ENCODE data around the gene SPTBN5.

The SPTBN5 gene

DNA sequence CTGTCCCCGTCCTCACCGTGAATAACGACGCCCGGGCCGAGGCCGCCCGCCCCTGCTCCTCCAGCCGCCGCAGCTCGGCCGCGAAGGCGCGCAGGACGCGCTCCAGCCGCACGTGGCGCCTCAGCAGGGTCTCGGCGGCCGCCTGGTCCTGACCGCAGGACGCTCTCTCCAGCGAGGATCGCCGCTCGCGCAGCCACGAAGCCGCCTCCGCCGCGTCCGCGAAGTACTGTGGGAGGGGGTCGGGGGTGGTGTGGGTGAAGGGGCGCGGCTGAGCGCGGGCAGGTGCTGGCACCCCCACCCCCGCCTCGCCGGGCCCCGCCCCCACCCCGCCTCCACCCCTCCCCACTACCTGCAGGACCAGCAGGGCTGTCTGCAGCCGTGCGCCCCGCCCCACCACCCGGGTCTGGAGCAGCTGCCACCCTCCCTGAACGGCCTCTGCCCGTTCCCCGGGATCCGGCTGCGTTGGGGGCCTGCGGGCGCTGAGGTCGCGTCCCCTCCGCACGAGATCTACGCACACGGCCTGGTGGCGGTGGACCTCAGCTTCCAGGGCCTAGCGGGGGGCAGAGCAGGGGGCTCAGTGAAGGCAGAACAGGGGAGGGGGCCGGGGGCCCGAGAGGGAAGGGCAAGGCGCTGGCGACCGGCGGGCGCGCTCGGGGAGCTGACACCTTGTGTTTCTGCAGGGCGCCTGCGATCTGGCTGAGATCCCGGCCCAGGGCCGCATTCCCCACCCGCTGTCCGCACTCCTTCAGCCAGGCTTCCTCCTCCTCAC is 11.7 kb downstream of the SPTBN5 start:
- TF ChIP-seq FOXP2 (optimal IDR thresholded peaks at IDR 0.05; ENCODE audit: control extremely low read depth, extremely low read length, insufficient read depth) (no peak), EZH2 (IDR thresholded peaks at IDR 0.05) (no peak), POLR2AphosphoS5 (IDR thresholded peaks at IDR 0.05; ENCODE audit: borderline replicate concordance, low read depth, low read length) (no peak)
- no peaks in the 10 kb centered on the region for H3K36me3 ChIP-seq (ENCODE audit: insufficient read depth, low read length)
- no peaks in the 10 kb centered on the region for H3K9me3 ChIP-seq (ENCODE audit: low read depth, low read length)
- DNase-seq (ENCODE audit: low read depth, low spot score) = no peak
- H3K9ac ChIP-seq (ENCODE audit: insufficient read length) = no peak overlapping the region
- H3K4me3 ChIP-seq = no peak overlapping the region
- no peak overlapping the region for H3K27ac ChIP-seq

DNA sequence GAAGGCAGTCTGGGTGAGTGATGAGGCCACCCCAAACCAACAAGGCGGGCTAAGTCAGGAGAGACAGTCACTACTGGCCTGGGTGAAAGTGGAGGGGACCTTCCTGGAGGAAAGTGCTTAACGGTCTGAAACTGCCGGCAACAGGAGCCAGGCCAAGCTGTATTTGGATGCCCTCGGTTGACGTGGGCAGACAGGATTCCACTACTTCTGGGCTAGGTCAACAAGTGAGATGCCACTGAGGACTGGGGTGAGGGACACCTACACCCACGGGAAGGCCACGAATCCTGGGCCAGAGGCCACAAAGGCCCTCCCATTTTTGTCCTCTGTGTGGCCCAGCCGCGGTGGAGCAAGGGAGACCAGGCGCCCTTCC is 12.3 kb downstream of the SPTBN5 start:
- Histone ChIP-seq H3K27ac (no peak overlapping the region), H3K36me3 (ENCODE audit: insufficient read depth, low read length) (no peaks in the 10 kb centered on the region), H3K4me3 (no peak overlapping the region), H3K9ac (ENCODE audit: insufficient read length) (no peak overlapping the region), H3K9me3 (ENCODE audit: low read depth, low read length) (no peaks in the 10 kb centered on the region)
- DNase-seq (ENCODE audit: low read depth, low spot score) = no peak
- no peak for TF ChIP-seq EZH2 (IDR thresholded peaks at IDR 0.05)
- TF ChIP-seq FOXP2 (optimal IDR thresholded peaks at IDR 0.05; ENCODE audit: control extremely low read depth, extremely low read length, insufficient read depth) = no peak
- TF ChIP-seq POLR2AphosphoS5 (IDR thresholded peaks at IDR 0.05; ENCODE audit: borderline replicate concordance, low read depth, low read length) = no peak

DNA sequence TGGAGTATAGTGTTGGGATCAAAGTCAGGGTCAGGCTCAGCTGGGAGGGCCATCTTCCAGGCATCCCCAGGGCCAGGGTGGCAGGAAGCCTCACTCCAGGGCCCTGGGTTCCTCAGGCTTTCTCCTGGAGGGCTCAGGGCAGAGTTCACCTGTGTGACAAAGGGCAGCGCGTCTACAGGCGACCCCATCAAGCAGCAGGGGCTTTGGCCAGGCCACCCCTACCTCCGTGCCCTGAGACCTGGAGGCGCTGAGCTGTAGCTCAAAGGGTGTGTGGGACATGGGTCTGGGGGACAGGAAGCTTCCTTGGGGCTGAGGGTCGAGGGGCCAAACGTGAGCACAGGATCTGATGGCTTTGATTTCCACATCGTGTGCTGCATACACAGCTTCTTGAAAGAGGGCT is 12.8 kb downstream of the SPTBN5 start:
- no peak overlapping the region for H3K4me3 ChIP-seq
- no peaks in the 10 kb centered on the region for H3K9me3 ChIP-seq (ENCODE audit: low read depth, low read length)
- no peak overlapping the region for H3K9ac ChIP-seq (ENCODE audit: insufficient read length)
- no peak overlapping the region for H3K27ac ChIP-seq
- no peaks in the 10 kb centered on the region for H3K36me3 ChIP-seq (ENCODE audit: insufficient read depth, low read length)
- DNase-seq (ENCODE audit: low read depth, low spot score) = no peak
- TF ChIP-seq EZH2 (IDR thresholded peaks at IDR 0.05) (no peak), FOXP2 (optimal IDR thresholded peaks at IDR 0.05; ENCODE audit: control extremely low read depth, extremely low read length, insufficient read depth) (no peak), POLR2AphosphoS5 (IDR thresholded peaks at IDR 0.05; ENCODE audit: borderline replicate concordance, low read depth, low read length) (no peak)

DNA sequence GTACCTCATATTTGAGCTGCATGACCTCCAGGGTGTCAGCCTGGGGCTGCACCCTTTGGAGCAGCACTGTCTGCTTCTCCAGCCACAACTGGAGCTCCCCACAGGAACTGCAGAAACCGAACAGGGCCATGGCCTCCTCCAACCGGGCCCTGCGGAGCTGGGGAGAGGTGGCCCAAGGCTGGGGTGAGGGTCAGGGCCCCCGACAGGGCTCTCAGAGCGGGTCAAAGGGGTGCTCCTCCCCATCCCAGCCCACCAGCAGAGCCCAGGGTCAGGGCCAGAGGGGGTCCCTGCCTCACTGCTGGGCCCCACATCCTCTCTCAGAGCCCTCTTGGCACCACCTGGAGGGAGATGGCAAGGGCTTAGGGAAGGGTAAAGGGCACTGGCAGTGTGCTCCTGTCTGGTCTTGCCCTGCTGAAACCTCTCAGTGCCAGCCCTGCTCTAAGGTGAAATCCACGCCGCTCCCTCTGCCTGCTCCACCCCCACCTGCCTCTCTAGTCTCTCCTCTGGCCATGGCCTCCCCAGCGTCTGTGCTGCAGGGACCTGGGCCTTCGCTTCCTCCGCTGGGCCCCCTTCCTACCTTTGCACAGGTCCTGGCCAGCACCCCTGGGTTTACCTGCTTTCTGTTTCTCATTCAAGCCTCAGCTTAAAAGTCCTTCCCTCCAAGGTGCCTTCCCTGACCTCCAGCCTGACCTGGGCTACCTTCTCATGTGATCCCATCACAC is 13.5 kb downstream of the SPTBN5 start:
- no peaks in the 10 kb centered on the region for H3K9me3 ChIP-seq (ENCODE audit: low read depth, low read length)
- H3K4me3 ChIP-seq = no peak overlapping the region
- no peak for DNase-seq (ENCODE audit: low read depth, low spot score)
- no peaks in the 10 kb centered on the region for H3K36me3 ChIP-seq (ENCODE audit: insufficient read depth, low read length)
- TF ChIP-seq FOXP2 (optimal IDR thresholded peaks at IDR 0.05; ENCODE audit: control extremely low read depth, extremely low read length, insufficient read depth) (no peak), POLR2AphosphoS5 (IDR thresholded peaks at IDR 0.05; ENCODE audit: borderline replicate concordance, low read depth, low read length) (no peak), EZH2 (IDR thresholded peaks at IDR 0.05) (no peak)
- H3K27ac ChIP-seq = no peak overlapping the region
- H3K9ac ChIP-seq (ENCODE audit: insufficient read length) = no peak overlapping the region

DNA sequence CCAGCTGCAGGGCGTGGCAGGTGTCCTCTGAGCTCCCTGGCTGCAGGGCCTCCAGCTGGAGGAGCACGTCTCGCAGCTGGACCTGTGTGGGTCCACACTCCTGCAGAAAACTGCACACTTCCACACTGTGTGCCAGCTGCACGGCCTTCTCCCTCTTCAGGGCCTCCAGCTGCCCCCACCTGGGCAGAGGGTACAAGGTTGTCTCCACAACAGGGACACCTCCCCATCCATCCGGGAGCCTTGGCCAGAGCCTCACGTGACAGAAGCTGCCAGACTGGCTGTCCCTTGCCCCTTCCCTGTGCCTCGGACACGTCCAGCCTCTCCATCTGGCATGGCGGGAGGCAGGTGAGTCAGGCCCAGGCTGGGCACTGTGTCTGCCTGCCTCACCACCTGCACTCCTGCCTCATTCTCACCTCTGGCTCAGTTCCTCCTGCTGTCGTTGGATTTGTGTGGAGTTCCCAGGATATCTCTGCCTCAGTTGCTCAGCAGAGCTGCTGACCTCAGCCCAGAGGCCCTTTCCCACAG is 14.5 kb downstream of the SPTBN5 start:
- no peak overlapping the region for H3K27ac ChIP-seq
- TF ChIP-seq EZH2 (IDR thresholded peaks at IDR 0.05) (no peak), POLR2AphosphoS5 (IDR thresholded peaks at IDR 0.05; ENCODE audit: borderline replicate concordance, low read depth, low read length) (no peak), FOXP2 (optimal IDR thresholded peaks at IDR 0.05; ENCODE audit: control extremely low read depth, extremely low read length, insufficient read depth) (no peak)

DNA sequence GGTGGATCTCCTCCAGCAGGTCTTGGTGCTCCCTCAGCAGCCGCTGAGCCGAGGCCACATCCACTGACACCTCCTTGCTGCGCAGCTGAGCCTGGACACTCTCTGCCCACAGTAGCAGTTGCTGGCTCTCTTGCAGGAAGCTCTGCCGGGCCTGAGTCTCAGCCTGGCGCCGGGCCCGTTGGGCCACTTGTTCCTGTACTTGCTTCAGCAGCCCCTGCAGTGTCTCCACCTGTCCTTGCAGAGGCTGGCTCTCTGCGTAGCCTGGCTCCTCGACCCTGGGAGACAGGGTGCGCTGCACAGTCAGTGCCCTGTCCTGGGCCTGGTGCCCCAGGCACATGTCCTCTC is 15.5 kb downstream of the SPTBN5 start:
- TF ChIP-seq FOXP2 (optimal IDR thresholded peaks at IDR 0.05; ENCODE audit: control extremely low read depth, extremely low read length, insufficient read depth) (no peak), POLR2AphosphoS5 (IDR thresholded peaks at IDR 0.05; ENCODE audit: borderline replicate concordance, low read depth, low read length) (no peak), EZH2 (IDR thresholded peaks at IDR 0.05) (no peak)
- H3K36me3 ChIP-seq (ENCODE audit: insufficient read depth, low read length) = no peaks in the 10 kb centered on the region
- no peak overlapping the region for H3K4me3 ChIP-seq
- H3K9ac ChIP-seq (ENCODE audit: insufficient read length) = no peak overlapping the region
- H3K27ac ChIP-seq = no peak overlapping the region
- DNase-seq (ENCODE audit: low read depth, low spot score) = no peak
- no peaks in the 10 kb centered on the region for H3K9me3 ChIP-seq (ENCODE audit: low read depth, low read length)

More for the DNA sequence above, 14.5 kb downstream of the SPTBN5 start:
- Histone ChIP-seq H3K9ac (ENCODE audit: insufficient read length) (no peak overlapping the region), H3K36me3 (ENCODE audit: insufficient read depth, low read length) (no peaks in the 10 kb centered on the region), H3K9me3 (ENCODE audit: low read depth, low read length) (no peaks in the 10 kb centered on the region), H3K4me3 (no peak overlapping the region)
- DNase-seq (ENCODE audit: low read depth, low spot score) = no peak

DNA sequence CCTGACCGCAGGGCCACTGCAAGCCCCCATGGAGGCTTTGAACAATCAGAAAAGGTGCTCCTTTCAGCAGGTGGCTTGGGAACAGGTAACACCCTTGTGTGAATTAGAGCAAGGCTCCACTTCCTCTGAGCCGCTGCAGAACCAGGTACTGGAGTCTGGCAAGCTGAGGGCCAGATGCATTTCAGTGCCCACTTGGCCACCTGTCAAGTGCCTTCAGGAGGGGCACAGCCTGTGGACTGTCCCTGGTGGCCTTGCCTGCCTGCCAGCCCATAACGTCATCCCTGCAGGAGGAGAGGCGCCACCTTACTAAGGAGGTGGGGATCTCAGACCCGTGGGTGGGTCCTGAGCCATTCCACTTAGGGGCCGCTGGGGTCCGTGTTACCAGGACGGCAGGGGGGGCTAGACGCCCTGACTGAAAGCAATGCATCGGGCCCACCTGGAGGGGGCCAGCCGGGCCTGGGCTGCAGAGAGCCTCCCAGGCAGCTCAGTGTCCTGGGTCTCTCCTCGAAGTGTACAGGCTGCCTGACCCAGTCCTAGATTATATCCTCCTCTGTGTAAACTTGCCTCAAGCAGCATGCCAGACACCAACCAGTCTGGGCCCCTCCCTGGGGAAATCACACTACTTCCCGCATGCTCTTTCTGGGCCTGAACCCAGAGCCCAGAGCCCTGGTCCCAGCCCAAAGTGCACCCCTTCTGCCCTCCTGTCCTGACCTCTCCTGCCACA is 16.1 kb downstream of the SPTBN5 start:
- Histone ChIP-seq H3K36me3 (ENCODE audit: insufficient read depth, low read length) (no peaks in the 10 kb centered on the region), H3K27ac (no peak overlapping the region), H3K9me3 (ENCODE audit: low read depth, low read length) (no peaks in the 10 kb centered on the region), H3K9ac (ENCODE audit: insufficient read length) (no peak overlapping the region), H3K4me3 (no peak overlapping the region)
- TF ChIP-seq POLR2AphosphoS5 (IDR thresholded peaks at IDR 0.05; ENCODE audit: borderline replicate concordance, low read depth, low read length) (no peak), FOXP2 (optimal IDR thresholded peaks at IDR 0.05; ENCODE audit: control extremely low read depth, extremely low read length, insufficient read depth) (no peak), EZH2 (IDR thresholded peaks at IDR 0.05) (no peak)
- no peak for DNase-seq (ENCODE audit: low read depth, low spot score)

DNA sequence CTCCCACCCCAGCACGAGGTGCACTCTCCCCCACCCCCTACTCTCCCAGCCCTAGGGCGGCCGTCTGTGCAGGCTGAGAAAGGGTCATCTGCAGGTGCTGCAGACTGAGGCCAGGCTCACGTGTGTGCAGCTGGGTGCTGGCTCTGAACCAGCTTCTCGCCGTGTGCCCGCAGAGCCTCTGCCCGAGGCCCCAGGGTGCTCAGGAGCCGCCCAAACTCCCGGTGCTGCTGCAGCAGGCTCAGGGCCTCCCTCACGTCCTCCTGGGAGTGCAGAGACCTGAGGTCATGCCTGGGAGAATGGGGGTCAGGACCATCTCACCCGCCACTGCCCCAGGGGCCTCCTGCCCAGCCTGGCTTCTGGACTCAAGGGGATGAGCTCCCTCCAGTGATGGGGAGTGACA is 17.2 kb downstream of the SPTBN5 start:
- H3K9me3 ChIP-seq (ENCODE audit: low read depth, low read length) = no peaks in the 10 kb centered on the region
- H3K4me3 ChIP-seq = no peak overlapping the region
- DNase-seq (ENCODE audit: low read depth, low spot score) = no peak
- TF ChIP-seq POLR2AphosphoS5 (IDR thresholded peaks at IDR 0.05; ENCODE audit: borderline replicate concordance, low read depth, low read length) (no peak), EZH2 (IDR thresholded peaks at IDR 0.05) (no peak), FOXP2 (optimal IDR thresholded peaks at IDR 0.05; ENCODE audit: control extremely low read depth, extremely low read length, insufficient read depth) (no peak)
- no peak overlapping the region for H3K9ac ChIP-seq (ENCODE audit: insufficient read length)
- H3K27ac ChIP-seq = no peak overlapping the region
- H3K36me3 ChIP-seq (ENCODE audit: insufficient read depth, low read length) = no peaks in the 10 kb centered on the region
